ENCODE results near the gene CACNB4.

- TF ChIP-seq, protein P1, sequence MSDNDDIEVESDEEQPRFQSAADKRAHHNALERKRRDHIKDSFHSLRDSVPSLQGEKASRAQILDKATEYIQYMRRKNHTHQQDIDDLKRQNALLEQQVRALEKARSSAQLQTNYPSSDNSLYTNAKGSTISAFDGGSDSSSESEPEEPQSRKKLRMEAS (IDR thresholded peaks at IDR 0.05): no peak
- TF ChIP-seq, protein P2, sequence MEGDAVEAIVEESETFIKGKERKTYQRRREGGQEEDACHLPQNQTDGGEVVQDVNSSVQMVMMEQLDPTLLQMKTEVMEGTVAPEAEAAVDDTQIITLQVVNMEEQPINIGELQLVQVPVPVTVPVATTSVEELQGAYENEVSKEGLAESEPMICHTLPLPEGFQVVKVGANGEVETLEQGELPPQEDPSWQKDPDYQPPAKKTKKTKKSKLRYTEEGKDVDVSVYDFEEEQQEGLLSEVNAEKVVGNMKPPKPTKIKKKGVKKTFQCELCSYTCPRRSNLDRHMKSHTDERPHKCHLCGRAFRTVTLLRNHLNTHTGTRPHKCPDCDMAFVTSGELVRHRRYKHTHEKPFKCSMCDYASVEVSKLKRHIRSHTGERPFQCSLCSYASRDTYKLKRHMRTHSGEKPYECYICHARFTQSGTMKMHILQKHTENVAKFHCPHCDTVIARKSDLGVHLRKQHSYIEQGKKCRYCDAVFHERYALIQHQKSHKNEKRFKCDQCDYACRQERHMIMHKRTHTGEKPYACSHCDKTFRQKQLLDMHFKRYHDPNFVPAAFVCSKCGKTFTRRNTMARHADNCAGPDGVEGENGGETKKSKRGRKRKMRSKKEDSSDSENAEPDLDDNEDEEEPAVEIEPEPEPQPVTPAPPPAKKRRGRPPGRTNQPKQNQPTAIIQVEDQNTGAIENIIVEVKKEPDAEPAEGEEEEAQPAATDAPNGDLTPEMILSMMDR (IDR thresholded peaks at IDR 0.05 in 2 of 3, conservative IDR thresholded peaks at IDR 0.05 in 1 of 3; ENCODE audit: borderline replicate concordance in 1 of 3, insufficient read depth in 1 of 3, low read depth in 2 of 3, low read length in 2 of 3): no peak
- TF ChIP-seq ZBTB33 (IDR thresholded peaks at IDR 0.05; ENCODE audit: extremely low read depth, insufficient replicate concordance, low read length) (no peak), POLR2A (IDR thresholded peaks at IDR 0.05; ENCODE audit: borderline replicate concordance, extremely low read depth, insufficient read depth, insufficient read length) (no peak), ZNF274 (IDR thresholded peaks at IDR 0.05; ENCODE audit: low read depth, low read length) (no peak), FOSL1 (IDR thresholded peaks at IDR 0.05; ENCODE audit: low read depth) (no peak)
- TF ChIP-seq, protein P3, sequence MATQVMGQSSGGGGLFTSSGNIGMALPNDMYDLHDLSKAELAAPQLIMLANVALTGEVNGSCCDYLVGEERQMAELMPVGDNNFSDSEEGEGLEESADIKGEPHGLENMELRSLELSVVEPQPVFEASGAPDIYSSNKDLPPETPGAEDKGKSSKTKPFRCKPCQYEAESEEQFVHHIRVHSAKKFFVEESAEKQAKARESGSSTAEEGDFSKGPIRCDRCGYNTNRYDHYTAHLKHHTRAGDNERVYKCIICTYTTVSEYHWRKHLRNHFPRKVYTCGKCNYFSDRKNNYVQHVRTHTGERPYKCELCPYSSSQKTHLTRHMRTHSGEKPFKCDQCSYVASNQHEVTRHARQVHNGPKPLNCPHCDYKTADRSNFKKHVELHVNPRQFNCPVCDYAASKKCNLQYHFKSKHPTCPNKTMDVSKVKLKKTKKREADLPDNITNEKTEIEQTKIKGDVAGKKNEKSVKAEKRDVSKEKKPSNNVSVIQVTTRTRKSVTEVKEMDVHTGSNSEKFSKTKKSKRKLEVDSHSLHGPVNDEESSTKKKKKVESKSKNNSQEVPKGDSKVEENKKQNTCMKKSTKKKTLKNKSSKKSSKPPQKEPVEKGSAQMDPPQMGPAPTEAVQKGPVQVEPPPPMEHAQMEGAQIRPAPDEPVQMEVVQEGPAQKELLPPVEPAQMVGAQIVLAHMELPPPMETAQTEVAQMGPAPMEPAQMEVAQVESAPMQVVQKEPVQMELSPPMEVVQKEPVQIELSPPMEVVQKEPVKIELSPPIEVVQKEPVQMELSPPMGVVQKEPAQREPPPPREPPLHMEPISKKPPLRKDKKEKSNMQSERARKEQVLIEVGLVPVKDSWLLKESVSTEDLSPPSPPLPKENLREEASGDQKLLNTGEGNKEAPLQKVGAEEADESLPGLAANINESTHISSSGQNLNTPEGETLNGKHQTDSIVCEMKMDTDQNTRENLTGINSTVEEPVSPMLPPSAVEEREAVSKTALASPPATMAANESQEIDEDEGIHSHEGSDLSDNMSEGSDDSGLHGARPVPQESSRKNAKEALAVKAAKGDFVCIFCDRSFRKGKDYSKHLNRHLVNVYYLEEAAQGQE (IDR thresholded peaks at IDR 0.05; ENCODE audit: low read depth): no peak
These were observed 307.3 kb downstream of the CACNB4 start for GRCh38 chr2:151791545-151791944.

Measured in HCT116 (cell line).